HG02571 (cell line): ENCODE measurements around the gene LAP3.
"Not testable (repeated sequence)": the region's sequence is repeated elsewhere in the genome, so short reads cannot be mapped to it uniquely, and the experiment has no call there.

Experiments
- ATAC-seq: cut with Tn5 transposase; IDR thresholded peaks from one replicate; pipeline ENCODE4 v1.9.1; 2021; ENCODE audit warnings: mild to moderate bottlenecking, moderate library complexity; ENCODE audit not compliant: unreplicated experiment

Gene LAP3

GRCh38 chr4:17561195-17561909, 15.6 kb upstream of the LAP3 start:
- no peak for ATAC-seq

GRCh38 chr4:17562157-17562556, 14.8 kb upstream of the LAP3 start:
- ATAC-seq: no peak

GRCh38 chr4:17565846-17566245, 11.2 kb upstream of the LAP3 start:
- no peak for ATAC-seq

- no peak for ATAC-seq
Measured at GRCh38 chr4:17567271-17567670, 9.7 kb upstream of the LAP3 start.

GRCh38 chr4:17574206-17574605, 2.8 kb upstream of the LAP3 start:
- ATAC-seq: no peak

GRCh38 chr4:17575177-17575576, 1.8 kb upstream of the LAP3 start:
- ATAC-seq: not testable (repeated sequence)

- ATAC-seq: peak; percentile 11
Measured at GRCh38 chr4:17577665-17578481, 875 bp downstream of the LAP3 start.

GRCh38 chr4:17578482-17578891, 1.5 kb downstream of the LAP3 start:
- peak; percentile 23 for ATAC-seq

DNA sequence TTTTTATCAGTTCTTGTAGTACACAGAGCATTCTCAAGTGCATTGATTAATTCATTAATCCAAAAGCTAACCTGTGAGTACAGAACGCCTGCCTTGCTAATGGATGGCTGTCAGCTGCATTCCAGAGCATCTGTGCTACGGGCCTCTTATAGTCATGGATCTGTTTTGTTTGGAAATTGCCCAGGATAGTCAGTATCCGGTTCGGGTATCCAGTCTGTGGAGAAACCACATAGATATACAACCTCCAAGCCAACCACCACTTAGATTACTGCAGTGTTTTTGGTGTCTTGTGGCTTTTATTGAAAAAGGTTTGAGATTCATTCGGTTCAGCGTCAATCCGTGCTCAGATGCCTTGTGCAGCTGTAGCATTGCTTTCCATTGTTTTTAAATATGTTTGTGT, 4.0 kb downstream of the LAP3 start:
- no peak for ATAC-seq

DNA sequence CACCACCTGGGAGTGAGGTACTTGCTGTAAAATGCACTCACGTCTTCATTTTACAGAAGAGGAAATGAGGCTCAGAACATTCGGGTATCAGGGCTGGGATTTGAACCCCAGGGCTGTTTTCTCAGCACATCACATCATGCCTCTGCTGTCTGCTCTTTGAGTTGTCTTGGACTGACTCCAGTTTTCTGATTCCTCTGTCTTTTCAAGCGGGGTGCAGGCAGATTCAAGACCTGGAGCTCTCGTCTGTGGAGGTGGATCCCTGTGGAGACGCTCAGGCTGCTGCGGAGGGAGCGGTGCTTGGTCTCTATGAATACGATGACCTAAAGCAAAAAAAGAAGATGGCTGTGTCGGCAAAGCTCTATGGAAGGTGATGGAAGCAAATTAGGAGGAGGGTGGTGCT, 6.3 kb downstream of the LAP3 start:
- no peak for ATAC-seq

- ATAC-seq: no peak
Measured at GRCh38 chr4:17583941-17584340, 6.9 kb downstream of the LAP3 start.

DNA sequence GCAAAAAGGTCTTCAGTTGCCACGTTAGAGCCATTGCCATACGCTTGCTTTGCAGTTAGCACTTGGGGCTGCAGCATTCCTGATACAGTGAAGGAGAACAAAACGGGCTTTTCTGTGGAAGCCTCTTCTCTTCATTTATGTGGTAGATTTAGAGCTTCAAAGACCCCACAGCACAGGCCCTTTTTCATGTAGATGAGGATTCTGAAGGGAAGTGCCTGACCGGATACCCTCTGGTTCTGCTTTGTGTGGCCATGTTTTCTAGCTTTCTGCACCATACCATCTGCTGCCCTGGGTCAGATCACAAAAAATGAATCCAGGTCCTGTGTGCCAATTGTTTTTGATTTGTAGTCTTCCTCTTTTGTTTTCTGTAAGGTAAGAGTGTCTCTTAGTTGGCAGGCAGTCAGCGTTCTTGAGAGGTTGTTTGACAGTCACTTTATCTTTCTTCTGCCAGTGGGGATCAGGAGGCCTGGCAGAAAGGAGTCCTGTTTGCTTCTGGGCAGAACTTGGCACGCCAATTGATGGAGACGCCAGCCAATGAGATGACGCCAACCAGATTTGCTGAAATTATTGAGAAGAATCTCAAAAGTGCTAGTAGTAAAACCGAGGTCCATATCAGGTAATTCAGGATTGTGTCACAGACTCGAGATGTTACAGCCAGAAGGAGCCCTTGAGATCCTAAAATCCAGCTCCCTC, 7.7 kb downstream of the LAP3 start:
- ATAC-seq: no peak

DNA sequence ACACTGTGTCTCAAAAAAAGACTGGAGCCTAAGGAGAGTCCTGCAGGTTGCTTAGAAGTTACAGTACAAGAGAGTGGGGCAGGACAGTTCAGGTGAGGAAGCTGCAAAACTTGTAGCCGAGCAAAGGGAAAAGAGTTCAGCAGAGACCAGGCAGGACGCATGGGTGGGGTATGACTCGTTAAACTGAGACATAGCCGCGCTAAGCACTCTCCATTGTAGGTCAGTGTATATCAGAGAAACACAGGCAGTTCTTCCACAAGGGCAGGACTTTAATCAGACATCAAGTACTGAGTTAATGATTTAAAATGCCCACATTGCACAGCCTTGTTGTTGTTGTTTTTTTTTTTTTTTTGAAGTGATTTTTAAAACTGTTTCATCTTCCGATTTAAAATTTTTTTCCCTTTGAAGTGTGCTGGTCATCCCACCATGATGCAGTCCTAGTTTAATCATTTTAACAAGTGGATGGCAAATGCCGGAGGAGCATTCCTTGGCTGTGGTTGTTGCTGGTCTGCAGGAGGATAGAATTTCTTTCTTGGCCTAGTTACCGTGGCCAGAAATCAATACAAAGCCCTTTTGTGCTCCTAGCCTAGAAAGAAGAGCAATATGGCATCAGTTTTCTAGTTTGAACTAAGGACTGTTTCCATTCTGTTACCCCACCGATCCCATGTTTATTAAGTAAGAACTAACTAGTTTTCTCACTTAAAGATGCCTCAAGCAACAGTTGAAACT, 10.3 kb downstream of the LAP3 start:
- no peak for ATAC-seq

- no peak for ATAC-seq
Measured at GRCh38 chr4:17589355-17589754, 12.4 kb downstream of the LAP3 start.

DNA sequence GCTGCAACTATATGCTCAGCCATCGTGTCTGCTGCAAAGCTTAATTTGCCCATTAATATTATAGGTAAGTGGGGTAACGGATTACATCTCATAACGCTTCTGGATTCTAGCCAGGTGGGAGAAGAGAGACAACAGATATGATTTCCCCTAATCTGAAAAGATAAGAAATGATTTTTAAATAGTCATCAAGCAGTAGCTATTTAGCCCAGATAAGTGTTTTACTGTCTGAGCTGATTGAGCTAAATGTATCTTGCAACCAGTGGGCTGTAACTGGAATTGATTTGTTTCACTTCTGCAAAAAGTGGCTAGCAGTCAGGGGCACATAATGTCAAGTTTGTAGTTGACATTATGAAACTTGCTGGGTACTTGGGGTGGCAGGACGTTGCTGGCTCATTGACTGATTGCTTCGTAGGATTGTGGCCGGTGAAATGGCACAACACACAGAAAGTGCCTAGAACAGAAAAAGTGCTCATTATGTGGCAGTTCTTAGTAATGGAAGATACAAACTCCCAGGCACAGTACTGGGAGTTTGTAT, 18.5 kb downstream of the LAP3 start:
- ATAC-seq: peak; percentile 87

GRCh38 chr4:17597517-17597916, 20.5 kb downstream of the LAP3 start:
- no peak for ATAC-seq

DNA sequence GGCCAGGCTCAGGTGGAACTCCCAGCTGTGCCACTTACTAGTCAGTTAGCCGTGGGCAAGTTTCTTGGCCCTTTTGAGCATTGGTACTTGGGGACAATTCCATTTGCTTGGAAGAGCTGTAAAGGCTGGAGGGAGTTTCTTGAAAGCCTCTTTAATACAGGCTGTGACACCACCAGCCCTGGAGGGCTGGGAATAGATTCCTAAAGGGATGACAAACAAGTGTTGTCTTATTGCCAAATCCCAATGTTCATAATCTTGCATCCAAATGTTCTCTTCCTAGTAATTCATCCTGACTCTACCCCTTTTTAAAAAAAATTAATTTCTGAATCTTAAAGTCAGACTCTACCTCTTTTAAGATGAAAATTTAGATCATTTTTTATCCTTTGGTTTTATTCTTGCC, 22.8 kb downstream of the LAP3 start:
- ATAC-seq: no peak

DNA sequence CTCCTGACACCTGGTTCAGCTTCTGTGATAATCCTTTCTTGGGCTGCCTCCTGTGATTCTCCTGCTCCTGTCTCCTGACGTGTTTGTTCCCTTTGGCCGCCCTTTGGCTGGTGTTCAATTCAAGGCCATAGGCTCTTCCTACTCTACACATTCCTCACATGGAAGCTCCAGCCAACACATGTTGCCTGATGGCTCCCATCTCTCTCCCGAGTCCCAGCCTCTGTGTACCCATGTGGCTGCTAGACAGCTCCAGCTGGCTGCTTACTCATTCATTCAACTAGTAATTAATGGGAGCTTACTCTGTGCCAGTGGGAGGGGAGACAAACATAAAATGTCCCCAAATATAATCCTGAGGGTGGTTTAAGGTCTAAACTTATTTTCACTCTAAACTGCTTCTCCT, 28.2 kb downstream of the LAP3 start:
- ATAC-seq: no peak

- ATAC-seq: peak; percentile 43
Measured at GRCh38 chr4:17613761-17614415, 36.9 kb downstream of the LAP3 start.
